HEK293 (cell line): Measurements from ENCODE around the gene ERBB4.

Experiments used
- CTCF ChIA-PET: fragments of 350-600 bp; formaldehyde crosslinking; extraction: SDS; loops from one replicate; lab custom pipeline; 2021; ENCODE audit warnings: antibody characterized with exemption; lab: Yijun Ruan, JAX
- POLR2A ChIA-PET: fragments of 300-600 bp; formaldehyde crosslinking; extraction: SDS; loops from one replicate; lab custom pipeline; 2020; ENCODE audit warnings: antibody characterized with exemption, inconsistent platforms; lab: Yijun Ruan, JAX
- H3K27ac ChIP-seq: fragments of 200-500 bp; sonication (Bioruptor generic); 2 replicates; pipeline ENCODE4 v1.5.1; 2014; ENCODE audit warnings: low read depth, low read length, control low read depth, inconsistent platforms; ENCODE audit errors: extremely low read depth
- H3K36me3 ChIP-seq, 2 experiments: fragments of 200-500 bp in 1 of 2; sonication (Bioruptor generic) in 1 of 2; 1 replicate in 1 of 2; 2 replicates in 1 of 2; pipeline ENCODE4 v1.5.1; 2014 to 2017; ENCODE audit warnings: inconsistent platforms in 2 of 2, low read length in 2 of 2; ENCODE audit not compliant: control insufficient read depth in 2 of 2, insufficient read depth in 1 of 2
- H3K4me1 ChIP-seq: fragments of 200-500 bp; sonication (Bioruptor generic); 2 replicates; pipeline ENCODE4 v1.5.1; 2014; ENCODE audit warnings: mild to moderate bottlenecking, low read length, inconsistent platforms; ENCODE audit not compliant: control insufficient read depth, insufficient read depth
- H3K4me3 ChIP-seq: 2 replicates; pipeline ENCODE4 v1.5.1; 2011; ENCODE audit warnings: low read depth, mild to moderate bottlenecking, control low read depth, low read length, moderate library complexity
- H3K9me3 ChIP-seq: fragments of 200-500 bp; sonication (Bioruptor generic); 2 replicates; pipeline ENCODE4 v1.5.1; 2014; ENCODE audit warnings: low read depth, low read length, inconsistent platforms; ENCODE audit not compliant: control insufficient read depth, insufficient read depth
- BCL11B ChIP-seq: fragments of 450-650 bp; formaldehyde crosslinking; IDR thresholded peaks from 2 replicates; pipeline ENCODE4 v1.5.1; 2016; ENCODE audit warnings: low read depth, missing biosample characterization, missing genetic modification characterization
- GLIS1 ChIP-seq: fragments of 450-650 bp; formaldehyde crosslinking; IDR thresholded peaks from 2 replicates; pipeline ENCODE4 v1.5.1; 2016; ENCODE audit warnings: missing biosample characterization, missing genetic modification characterization
- HOXA7 ChIP-seq: sonication (generic); formaldehyde crosslinking; IDR thresholded peaks from 2 replicates; pipeline ENCODE4 v1.8.1; 2022; ENCODE audit warnings: missing genetic modification reagents, borderline replicate concordance
- HOXD13 ChIP-seq: sonication (generic); formaldehyde crosslinking; IDR thresholded peaks from 2 replicates; pipeline ENCODE4 v1.8.0; 2022; ENCODE audit warnings: missing genetic modification reagents, borderline replicate concordance
- INSM2 ChIP-seq: fragments of 450-650 bp; formaldehyde crosslinking; IDR thresholded peaks from 2 replicates; pipeline ENCODE4 v1.5.1; 2016; ENCODE audit warnings: missing biosample characterization, missing genetic modification characterization
- SETDB1 ChIP-seq: IDR thresholded peaks from one replicate; pipeline ENCODE4 v1.6.1; 2017; ENCODE audit warnings: mild to moderate bottlenecking, low read length, moderate library complexity, mixed read lengths; ENCODE audit not compliant: insufficient read length
- ZBTB20 ChIP-seq: fragments of 450-650 bp; formaldehyde crosslinking; IDR thresholded peaks from 2 replicates; pipeline ENCODE4 v1.5.1; 2016; ENCODE audit warnings: missing biosample characterization, missing genetic modification characterization
- ZIC2 ChIP-seq: fragments of 450-650 bp; formaldehyde crosslinking; IDR thresholded peaks from 2 replicates; pipeline ENCODE4 v1.5.1; 2016; ENCODE audit warnings: missing biosample characterization, missing genetic modification characterization
- ZNF26 ChIP-seq: fragments of 450-650 bp; formaldehyde crosslinking; IDR thresholded peaks from 2 replicates; pipeline ENCODE4 v1.5.1; 2016; ENCODE audit warnings: missing biosample characterization, missing genetic modification characterization
- ZNF274 ChIP-seq, 2 experiments: fragments of 200-500 bp in 1 of 2; fragments of 450-650 bp in 1 of 2; sonication (Bioruptor generic) in 1 of 2; formaldehyde crosslinking in 1 of 2; IDR thresholded peaks; 2 replicates each; pipeline versions ENCODE4 v1.5.1 to v1.6.1; 2014 to 2016; ENCODE audit warnings: borderline replicate concordance in 1 of 2, inconsistent platforms in 1 of 2, low read length in 1 of 2, missing biosample characterization in 1 of 2, missing genetic modification characterization in 1 of 2
- ZNF292 ChIP-seq: fragments of 450-650 bp; formaldehyde crosslinking; IDR thresholded peaks from 2 replicates; pipeline ENCODE4 v1.5.1; 2016; ENCODE audit warnings: low read depth, missing biosample characterization, missing genetic modification characterization, borderline replicate concordance
- ZNF518A ChIP-seq: fragments of 450-650 bp; formaldehyde crosslinking; conservative IDR thresholded peaks from 2 replicates; pipeline ENCODE4 v1.5.1; 2016; ENCODE audit warnings: low read depth, missing biosample characterization, missing genetic modification characterization
- ZNF704 ChIP-seq: fragments of 450-650 bp; formaldehyde crosslinking; IDR thresholded peaks from 2 replicates; pipeline ENCODE4 v1.5.1; 2016; ENCODE audit warnings: missing biosample characterization, missing genetic modification characterization
- ZNF768 ChIP-seq: fragments of 450-650 bp; formaldehyde crosslinking; IDR thresholded peaks from 2 replicates; pipeline ENCODE4 v1.5.1; 2018; ENCODE audit warnings: missing biosample characterization, mild to moderate bottlenecking, missing genetic modification characterization
- ZSCAN23 ChIP-seq: fragments of 450-650 bp; formaldehyde crosslinking; IDR thresholded peaks from 2 replicates; pipeline ENCODE4 v1.5.1; 2016; ENCODE audit warnings: missing biosample characterization, missing genetic modification characterization
- TF ChIP-seq, protein P1 (sequence below): fragments of 450-650 bp; IDR thresholded peaks from 2 replicates; pipeline ENCODE4 v1.5.1; 2018; ENCODE audit warnings: missing biosample characterization, mild to moderate bottlenecking, missing genetic modification characterization
- TF ChIP-seq, protein P2 (sequence below): sonication (generic); formaldehyde crosslinking; IDR thresholded peaks from 2 replicates; pipeline ENCODE4 v1.8.1; 2022; ENCODE audit warnings: mild to moderate bottlenecking, moderate library complexity, missing genetic modification reagents

ERBB4 gene

DNA sequence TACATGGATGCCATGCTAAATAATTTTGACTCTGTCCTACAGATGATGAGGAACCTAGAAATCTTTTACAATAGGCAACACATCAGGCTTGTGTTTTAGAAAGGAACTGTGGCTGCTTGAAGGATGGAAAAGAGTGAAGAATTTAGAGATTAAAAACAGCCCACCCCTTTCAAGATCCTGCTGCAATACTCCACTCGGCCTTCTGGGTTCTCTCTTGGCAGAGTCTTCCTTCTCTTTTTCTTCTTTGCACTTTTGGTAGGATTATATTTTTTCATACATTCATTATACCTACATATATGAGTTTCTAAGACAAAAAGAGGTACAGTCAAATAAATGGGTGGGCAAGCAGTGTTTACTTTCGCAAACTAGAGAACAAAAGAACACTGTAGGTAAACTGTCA, 474.3 kb downstream of the ERBB4 start (continued):
- TF ChIP-seq, protein P1, sequence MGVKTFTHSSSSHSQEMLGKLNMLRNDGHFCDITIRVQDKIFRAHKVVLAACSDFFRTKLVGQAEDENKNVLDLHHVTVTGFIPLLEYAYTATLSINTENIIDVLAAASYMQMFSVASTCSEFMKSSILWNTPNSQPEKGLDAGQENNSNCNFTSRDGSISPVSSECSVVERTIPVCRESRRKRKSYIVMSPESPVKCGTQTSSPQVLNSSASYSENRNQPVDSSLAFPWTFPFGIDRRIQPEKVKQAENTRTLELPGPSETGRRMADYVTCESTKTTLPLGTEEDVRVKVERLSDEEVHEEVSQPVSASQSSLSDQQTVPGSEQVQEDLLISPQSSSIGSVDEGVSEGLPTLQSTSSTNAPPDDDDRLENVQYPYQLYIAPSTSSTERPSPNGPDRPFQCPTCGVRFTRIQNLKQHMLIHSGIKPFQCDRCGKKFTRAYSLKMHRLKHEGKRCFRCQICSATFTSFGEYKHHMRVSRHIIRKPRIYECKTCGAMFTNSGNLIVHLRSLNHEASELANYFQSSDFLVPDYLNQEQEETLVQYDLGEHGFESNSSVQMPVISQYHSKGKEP = no peak
- TF ChIP-seq BCL11B (tag by site-specific recombination) (no peak), GLIS1 (no peak), INSM2 (tag by site-specific recombination) (no peak), ZNF292 (tag by site-specific recombination) (no peak), ZSCAN23 (tag by site-specific recombination) (no peak)

DNA sequence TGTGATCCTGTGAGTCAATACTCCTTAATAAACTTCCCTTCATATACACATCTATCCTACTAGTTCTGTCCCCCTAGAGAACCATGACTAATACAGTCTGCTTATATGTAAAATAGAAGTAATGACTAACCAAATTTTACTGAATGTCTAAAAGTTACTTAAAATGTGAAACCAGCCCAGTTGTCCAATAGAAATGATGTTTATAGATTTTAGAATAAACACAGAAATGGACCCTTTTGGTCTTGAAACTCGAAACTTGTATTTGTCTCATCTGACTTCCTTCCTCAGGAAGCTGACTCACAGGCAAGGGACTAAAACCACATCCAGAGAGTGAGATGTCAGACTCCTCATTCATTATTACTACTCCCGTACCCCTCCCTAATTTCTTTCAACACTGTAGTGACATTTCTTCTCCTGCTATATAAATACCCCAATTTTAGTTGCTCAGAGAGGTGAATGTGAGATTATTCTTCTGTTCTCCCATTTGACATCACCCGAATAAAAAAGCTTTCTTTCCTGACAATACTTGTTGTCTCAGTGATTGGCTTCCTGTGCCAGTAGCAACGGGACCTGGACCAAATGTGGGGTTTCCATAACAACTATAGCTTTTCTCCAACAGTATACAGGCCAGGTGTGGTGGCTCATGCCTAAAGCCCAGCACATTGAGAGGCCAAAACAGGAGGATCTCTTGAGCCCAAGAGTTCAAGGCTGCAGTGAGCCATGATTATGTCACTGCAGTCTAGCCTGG, 486.0 kb downstream of the ERBB4 start:
- CTCF ChIA-PET = no interaction called here
- Histone ChIP-seq H3K9me3 (no peaks in the 10 kb centered on the region), H3K4me3 (no peak overlapping the region), H3K36me3 (no peaks in the 10 kb centered on the region), H3K27ac (no peak overlapping the region), H3K4me1 (peaks cover 4% of the 10 kb centered on the region; the same call in 1 of the 2 replicates)
- TF ChIP-seq SETDB1 (peak; percentile 65), ZNF518A (tag by site-specific recombination) (no peak)
- POLR2A ChIA-PET = no interaction called here

GRCh38 chr2:212050871-212051270, 487.7 kb downstream of the ERBB4 start:
- Histone ChIP-seq H3K27ac (no peak overlapping the region), H3K9me3 (no peaks in the 10 kb centered on the region), H3K4me3 (no peak overlapping the region), H3K36me3 (no peaks in the 10 kb centered on the region), H3K4me1 (peaks cover 4% of the 10 kb centered on the region; the same call in 1 of the 2 replicates)
- ChIA-PET CTCF (no interaction called here), POLR2A (no interaction called here)
- TF ChIP-seq ZIC2 (tag by site-specific recombination) (no peak), HOXA7 (CRISPR knock-in tag) (no peak), ZNF274 (IDR thresholded peaks at IDR 0.05; ENCODE audit: low read length) (no peak), ZNF274 (tag by site-specific recombination; IDR thresholded peaks at IDR 0.05; ENCODE audit: borderline replicate concordance) (no peak), INSM2 (tag by site-specific recombination) (no peak), ZBTB20 (tag by site-specific recombination) (no peak), HOXD13 (CRISPR knock-in tag) (no peak), ZNF26 (tag by site-specific recombination) (no peak), ZNF704 (no peak), ZNF768 (no peak)
- TF ChIP-seq, protein P2, sequence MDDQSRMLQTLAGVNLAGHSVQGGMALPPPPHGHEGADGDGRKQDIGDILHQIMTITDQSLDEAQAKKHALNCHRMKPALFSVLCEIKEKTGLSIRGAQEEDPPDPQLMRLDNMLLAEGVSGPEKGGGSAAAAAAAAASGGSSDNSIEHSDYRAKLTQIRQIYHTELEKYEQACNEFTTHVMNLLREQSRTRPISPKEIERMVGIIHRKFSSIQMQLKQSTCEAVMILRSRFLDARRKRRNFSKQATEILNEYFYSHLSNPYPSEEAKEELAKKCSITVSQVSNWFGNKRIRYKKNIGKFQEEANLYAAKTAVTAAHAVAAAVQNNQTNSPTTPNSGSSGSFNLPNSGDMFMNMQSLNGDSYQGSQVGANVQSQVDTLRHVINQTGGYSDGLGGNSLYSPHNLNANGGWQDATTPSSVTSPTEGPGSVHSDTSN (CRISPR knock-in tag) = no peak
